ACC112 (cell line): ENCODE data around the gene TGOLN2.

ENCODE experiments used
- H2AFZ ChIP-seq: fragments of 200-600 bp; sonication (generic); one replicate; pipeline ENCODE4 v1.6.0; 2017; ENCODE audit warnings: antibody characterized with exemption, low read length; ENCODE audit not compliant: unreplicated experiment
- H3K27ac ChIP-seq: fragments of 200-600 bp; sonication (generic); 2 replicates; pipeline ENCODE4 v1.5.1; 2014; ENCODE audit warnings: low read depth, mild to moderate bottlenecking, antibody characterized with exemption, low read length, moderate library complexity
- H3K27me3 ChIP-seq: fragments of 200-600 bp; sonication (generic); 2 replicates; pipeline ENCODE4 v1.6.1; 2014; ENCODE audit warnings: mild to moderate bottlenecking, antibody characterized with exemption, low read length, moderate library complexity, mixed read lengths; ENCODE audit not compliant: insufficient read depth
- H3K36me3 ChIP-seq: fragments of 200-600 bp; sonication (generic); 2 replicates; pipeline ENCODE4 v1.6.1; 2016; ENCODE audit warnings: mild to moderate bottlenecking, antibody characterized with exemption, low read length, moderate library complexity, mixed read lengths; ENCODE audit not compliant: insufficient read depth
- H3K4me1 ChIP-seq: fragments of 200-600 bp; sonication (generic); one replicate; pipeline ENCODE4 v1.6.1; 2016; ENCODE audit warnings: low read length, mixed read lengths; ENCODE audit not compliant: insufficient read depth, unreplicated experiment, control insufficient read depth
- H3K4me3 ChIP-seq: fragments of 200-600 bp; sonication (generic); 2 replicates; pipeline ENCODE4 v1.5.1; 2014; ENCODE audit warnings: mild to moderate bottlenecking, low read depth, low read length
- H3K79me2 ChIP-seq: fragments of 200-600 bp; sonication (generic); one replicate; pipeline ENCODE4 v1.6.0; 2016; ENCODE audit warnings: low read length; ENCODE audit not compliant: control insufficient read depth, unreplicated experiment, insufficient read depth

TGOLN2 gene

DNA sequence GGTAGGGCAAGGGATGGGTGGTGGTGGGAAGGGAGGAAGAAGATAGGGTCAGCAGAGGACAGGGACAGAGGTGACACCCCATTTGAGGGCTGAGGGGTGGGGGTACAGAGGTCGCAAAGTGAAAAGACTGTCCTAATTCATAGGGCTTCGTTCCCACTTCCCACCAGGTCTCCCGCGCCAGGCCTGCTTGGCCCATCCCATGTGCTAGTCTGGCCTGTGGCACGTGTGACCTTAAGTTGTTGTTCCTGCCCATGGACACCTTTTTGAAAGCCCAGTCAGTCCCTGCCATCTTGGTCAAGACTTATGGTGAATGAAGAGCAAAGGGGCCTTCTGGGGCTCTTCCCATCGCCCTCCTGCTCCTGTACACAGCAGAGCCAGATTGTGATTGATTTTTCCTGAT lies 46.2 kb downstream of the TGOLN2 start:
- no peak overlapping the region for H3K27ac ChIP-seq
- H3K4me3 ChIP-seq = no peak overlapping the region
- no peak overlapping the region for H2AFZ ChIP-seq
- H3K79me2 ChIP-seq = no peaks in the 10 kb centered on the region
- H3K27me3 ChIP-seq = no peaks in the 10 kb centered on the region
- peaks cover 23% of the 10 kb centered on the region for H3K4me1 ChIP-seq
- H3K36me3 ChIP-seq = no peaks in the 10 kb centered on the region

DNA sequence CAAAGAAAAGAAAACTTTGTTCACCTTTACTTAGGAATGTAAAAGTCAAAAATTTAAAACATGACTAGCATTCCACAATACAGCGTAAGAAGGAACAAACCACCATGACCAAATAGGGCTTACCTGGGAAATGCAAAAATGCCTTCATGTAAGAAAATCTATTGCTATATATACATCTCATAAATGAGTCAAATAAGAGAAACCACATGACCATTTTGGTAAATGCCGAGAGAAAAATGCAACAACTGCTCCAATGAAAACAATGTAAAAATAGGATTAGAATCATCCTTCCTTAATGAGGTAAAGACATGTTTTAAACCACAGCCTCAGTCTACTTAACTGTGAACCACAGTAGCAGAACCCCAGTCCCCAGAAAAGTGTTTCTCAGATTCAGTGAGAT lies 49.4 kb downstream of the TGOLN2 start:
- H3K36me3 ChIP-seq = no peaks in the 10 kb centered on the region
- peaks cover 32% of the 10 kb centered on the region for H3K4me1 ChIP-seq
- peak overlapping the region; percentile 36; the same call in 1 of the 2 replicates for H3K4me3 ChIP-seq

DNA sequence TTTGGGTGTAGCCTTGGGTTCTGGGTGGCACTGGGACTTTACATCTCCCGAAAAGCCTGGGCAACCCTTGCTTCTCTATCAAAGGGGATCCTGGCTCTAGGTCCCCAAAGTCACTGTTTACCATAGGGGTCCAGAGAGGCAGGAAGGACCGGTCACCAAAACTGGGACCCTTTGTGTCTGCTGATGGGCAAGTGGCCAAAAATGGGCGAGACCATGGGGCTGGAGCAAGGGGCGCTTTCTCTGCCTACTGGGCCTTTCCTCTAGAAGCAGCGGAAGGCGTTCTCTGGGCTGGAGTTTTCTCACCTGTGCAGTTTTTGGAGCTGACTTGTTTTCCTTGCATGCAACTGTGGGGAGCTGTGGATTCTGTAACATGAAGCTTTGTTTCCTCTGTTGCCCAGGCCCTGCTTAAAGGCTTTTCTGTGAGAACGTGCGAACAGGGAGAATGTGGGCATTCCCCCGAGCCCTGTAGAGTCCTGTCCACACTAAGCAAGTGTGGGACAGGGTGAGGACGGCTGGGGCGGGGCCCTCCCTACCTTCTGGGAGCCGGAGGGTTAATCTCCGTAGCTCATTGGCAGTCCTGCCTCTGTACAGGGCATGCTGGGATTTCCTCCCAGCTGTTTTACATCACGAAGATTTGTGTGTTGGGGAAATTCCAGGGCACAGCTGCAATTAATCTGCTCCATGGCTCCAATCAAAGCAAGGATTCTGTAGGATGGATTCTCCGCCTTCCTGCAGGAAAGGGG lies 50.2 kb downstream of the TGOLN2 start:
- H2AFZ ChIP-seq = no peak overlapping the region
- H3K4me1 ChIP-seq = peaks cover 32% of the 10 kb centered on the region
- no peaks in the 10 kb centered on the region for H3K79me2 ChIP-seq
- H3K4me3 ChIP-seq = peak overlapping the region; percentile 36; the same call in 1 of the 2 replicates
- no peak overlapping the region for H3K27ac ChIP-seq
- no peaks in the 10 kb centered on the region for H3K27me3 ChIP-seq
- H3K36me3 ChIP-seq = no peaks in the 10 kb centered on the region

More for the DNA sequence above, 49.4 kb downstream of the TGOLN2 start:
- Histone ChIP-seq H3K27ac (no peak overlapping the region), H3K79me2 (no peaks in the 10 kb centered on the region), H2AFZ (no peak overlapping the region), H3K27me3 (no peaks in the 10 kb centered on the region)

DNA sequence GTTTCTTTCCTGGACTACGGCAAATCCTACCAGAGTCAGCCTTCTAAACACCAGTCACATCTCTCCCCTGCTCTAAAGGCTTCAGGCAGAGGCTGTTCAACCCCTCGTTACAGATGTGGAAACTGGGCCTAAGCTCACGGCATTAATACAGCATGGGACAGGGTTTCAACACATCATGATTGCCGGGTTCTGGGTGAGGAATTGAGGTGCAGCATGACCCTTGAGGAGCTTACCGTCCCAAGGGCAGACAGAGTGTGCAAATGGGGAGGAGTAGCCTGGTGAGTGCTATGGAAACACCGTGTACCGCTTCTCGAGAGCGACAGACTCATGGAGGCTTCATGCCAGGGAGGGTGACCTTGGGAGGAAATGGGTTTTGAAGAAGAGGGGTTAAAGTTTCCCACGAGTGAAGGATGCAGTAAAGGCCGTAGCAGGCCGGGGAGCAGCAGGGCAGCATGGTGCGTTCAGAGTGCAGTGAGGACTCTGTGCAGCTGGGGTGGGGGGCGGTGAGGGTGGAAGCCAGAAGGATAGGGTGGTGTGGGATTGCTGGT lies 51.1 kb downstream of the TGOLN2 start:
- no peaks in the 10 kb centered on the region for H3K79me2 ChIP-seq
- peak overlapping the region; percentile 46; the same call in 1 of the 2 replicates for H3K27ac ChIP-seq
- H3K4me1 ChIP-seq = peaks cover 32% of the 10 kb centered on the region
- H2AFZ ChIP-seq = peak overlapping the region; percentile 84
- H3K36me3 ChIP-seq = no peaks in the 10 kb centered on the region
- no peaks in the 10 kb centered on the region for H3K27me3 ChIP-seq
- H3K4me3 ChIP-seq = peak overlapping the region; percentile 80

DNA sequence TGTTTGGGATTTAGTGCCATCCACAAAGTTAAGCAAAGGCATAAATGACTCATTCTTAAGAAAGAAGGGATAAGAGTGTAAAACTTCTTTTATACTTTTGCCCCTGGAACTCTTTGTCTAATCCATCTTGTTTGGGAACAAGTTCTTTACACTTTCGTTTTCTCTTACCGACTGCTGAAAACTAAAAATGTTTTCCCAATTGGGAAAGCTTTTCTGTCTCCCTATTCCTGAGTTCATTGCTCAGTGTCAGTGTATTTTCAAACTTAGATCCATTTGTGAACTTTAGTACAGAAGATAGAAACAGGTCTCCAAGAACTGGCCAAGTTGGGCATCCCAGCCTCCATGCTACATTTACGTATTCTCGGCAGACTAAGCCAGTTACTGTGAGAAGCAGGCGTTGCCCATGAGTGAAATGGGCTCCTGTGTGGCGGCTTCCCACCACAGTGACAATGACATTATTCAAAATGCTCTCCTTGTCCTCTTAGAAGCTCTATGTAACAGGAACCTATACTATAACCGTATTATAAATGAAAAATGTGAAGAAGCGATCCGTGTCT lies 51.7 kb downstream of the TGOLN2 start:
- peak overlapping the region; percentile 46 for H3K27ac ChIP-seq
- no peaks in the 10 kb centered on the region for H3K79me2 ChIP-seq
- peak overlapping the region; percentile 84 for H2AFZ ChIP-seq
- H3K36me3 ChIP-seq = no peaks in the 10 kb centered on the region
- H3K27me3 ChIP-seq = no peaks in the 10 kb centered on the region
- H3K4me3 ChIP-seq = peak overlapping the region; percentile 80
- H3K4me1 ChIP-seq = peaks cover 32% of the 10 kb centered on the region

DNA sequence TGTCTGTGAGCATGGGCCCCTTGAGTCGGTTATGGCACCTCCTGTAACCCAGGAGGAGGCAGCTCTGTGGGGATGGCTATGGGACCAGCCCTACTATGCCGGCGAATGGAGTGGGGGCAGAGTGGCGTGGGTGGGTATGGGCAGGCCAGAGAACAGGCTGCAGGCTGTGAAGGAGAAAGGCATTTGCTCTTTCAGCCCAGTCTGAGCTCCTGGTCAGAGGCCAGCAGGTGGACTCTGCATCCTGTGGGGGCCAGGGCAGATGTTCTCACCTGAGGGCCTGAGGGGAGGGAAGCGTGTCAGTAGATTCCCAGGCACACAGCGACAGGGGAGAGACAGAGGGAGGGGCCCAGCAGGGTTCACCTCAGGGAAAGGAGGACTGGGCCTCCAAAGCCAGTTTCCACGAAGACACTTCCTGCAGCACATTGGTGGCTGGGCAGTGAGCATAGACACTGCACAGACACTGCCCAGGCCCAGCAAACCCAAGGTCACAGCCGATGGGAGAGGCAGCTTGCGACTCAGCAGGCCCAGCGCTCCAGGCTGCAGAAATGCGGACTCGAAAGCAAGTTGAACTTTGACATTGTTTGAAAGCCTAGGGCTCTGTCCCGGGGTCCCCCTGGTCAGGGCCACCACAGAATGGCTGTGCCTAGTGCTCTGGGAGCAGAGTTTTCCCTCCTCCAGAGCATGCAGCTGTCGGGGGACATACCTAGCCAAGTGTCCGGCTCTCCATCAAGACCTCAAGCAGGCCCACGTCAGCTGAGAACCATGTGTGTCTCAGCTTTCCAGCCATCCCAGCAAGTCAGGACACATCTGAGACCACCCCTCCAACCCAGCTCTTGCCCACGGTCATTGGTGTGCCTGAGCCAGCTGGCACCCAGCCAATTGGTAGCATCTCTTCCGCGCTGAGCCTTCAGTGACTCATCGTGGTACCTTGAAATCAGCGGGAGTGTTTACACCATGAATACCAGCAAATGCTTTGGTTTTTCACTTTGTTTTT lies 53.8 kb downstream of the TGOLN2 start:
- peaks cover 36% of the 10 kb centered on the region for H3K4me1 ChIP-seq
- no peak overlapping the region for H3K27ac ChIP-seq
- no peak overlapping the region for H3K4me3 ChIP-seq
- H3K79me2 ChIP-seq = no peaks in the 10 kb centered on the region
- no peaks in the 10 kb centered on the region for H3K36me3 ChIP-seq
- no peaks in the 10 kb centered on the region for H3K27me3 ChIP-seq
- H2AFZ ChIP-seq = no peak overlapping the region

DNA sequence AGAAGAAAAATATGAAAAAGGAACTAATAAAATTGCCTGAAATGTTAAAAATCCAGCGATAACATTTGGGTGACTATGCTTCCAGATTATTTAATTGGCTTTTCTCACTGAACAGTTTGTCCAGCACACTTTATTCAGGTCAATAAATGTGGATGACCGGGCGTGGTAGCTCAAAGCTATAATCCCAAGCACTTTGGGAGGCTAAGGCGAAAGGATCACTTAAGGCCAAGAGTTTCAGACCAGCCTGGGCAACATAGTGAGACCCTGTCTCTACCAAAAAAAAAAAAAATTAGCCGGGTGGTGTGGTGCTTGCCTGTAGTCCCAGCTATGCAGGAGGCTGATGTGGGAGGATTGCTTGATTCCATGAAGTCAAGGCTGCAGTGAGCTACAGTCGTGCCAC lies 55.4 kb downstream of the TGOLN2 start:
- H3K79me2 ChIP-seq = no peaks in the 10 kb centered on the region
- no peak overlapping the region for H2AFZ ChIP-seq
- peaks cover 19% of the 10 kb centered on the region for H3K4me1 ChIP-seq
- H3K27ac ChIP-seq = no peak overlapping the region
- H3K27me3 ChIP-seq = no peaks in the 10 kb centered on the region
- no peak overlapping the region for H3K4me3 ChIP-seq
- no peaks in the 10 kb centered on the region for H3K36me3 ChIP-seq

DNA sequence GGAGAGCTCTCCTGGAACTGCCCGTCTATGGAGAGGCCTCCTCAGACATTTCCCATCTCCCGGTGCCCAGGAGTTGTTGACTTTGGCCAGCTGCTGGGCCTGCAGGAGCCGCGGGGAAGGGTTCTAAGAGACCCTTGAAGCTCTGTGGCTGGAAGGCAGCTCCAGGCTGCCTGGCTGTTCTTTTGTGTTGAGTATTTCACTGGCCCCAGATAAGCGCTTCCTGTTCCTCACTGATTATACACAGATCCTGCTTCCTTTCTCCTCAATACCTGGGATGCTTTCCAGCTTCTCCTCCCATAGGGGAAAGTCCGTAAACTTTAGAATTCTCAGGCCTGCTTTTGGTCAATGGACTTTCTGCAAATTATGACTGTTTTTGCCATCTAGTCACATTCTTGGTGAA lies 57.8 kb downstream of the TGOLN2 start:
- Histone ChIP-seq H3K4me3 (no peak overlapping the region), H3K27ac (no peak overlapping the region), H3K79me2 (no peaks in the 10 kb centered on the region), H3K36me3 (no peaks in the 10 kb centered on the region), H3K4me1 (peaks cover 8% of the 10 kb centered on the region), H3K27me3 (no peaks in the 10 kb centered on the region), H2AFZ (no peak overlapping the region)
